ENCODE data around the gene EEF1A2. TPM values are rescaled to one million over a fixed set of nuclear protein-coding genes. Genes with fewer than 3 reads are reported as not detected.

The EEF1A2 gene
- polyA plus RNA-seq, 2 of the 4 experiments (the other 2 are of a cell fraction): 16.3 to 129 TPM

DNA sequence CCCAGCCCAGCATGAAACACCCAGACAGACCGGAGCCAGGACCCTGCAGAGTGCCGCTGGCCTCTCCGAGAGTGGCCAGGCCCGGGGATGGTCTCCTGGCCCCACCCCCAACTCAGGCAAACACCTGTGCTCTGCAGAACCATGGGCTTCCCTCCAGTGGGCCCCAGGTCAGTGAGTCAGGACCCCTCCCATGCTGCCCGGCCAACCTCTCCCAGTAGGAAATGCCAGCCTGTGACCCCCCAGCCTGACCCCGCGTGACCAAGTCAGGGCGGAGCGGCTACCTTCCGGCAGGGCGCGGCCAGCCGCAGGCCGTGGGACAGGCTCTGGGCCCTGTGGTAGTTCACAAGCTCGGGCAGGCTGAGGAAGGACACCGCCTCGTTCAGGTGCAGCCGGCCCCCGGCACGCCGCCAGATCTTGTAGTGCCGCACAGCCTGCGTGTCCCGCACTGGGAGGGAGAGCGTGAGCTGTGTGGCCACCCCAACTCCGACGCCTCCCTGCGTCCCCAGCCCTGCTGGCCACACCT is 35.0 kb upstream of the EEF1A2 start:
- Histone ChIP-seq H3K4me2 (no peak overlapping the region), H3K4me1 (peaks cover 17% of the 10 kb centered on the region), H3K27ac (no peak overlapping the region), H3K4me3 (no peak overlapping the region), H3K9me3 (no peaks in the 10 kb centered on the region)
- POLR2A ChIA-PET: interaction anchor here (4.9 kb wide), 1 partner anchor 12 kb away, joined by 62 read pairs; the partner anchor contains the start of gene PPDPF
- no peak for ATAC-seq
- DNase-seq (ENCODE audit: low read depth in 1 of 2, low spot score in 1 of 2): no peak
- CTCF ChIA-PET: interaction anchor here (6.8 kb wide), 1 partner anchor 37 kb away, joined by 50 read pairs; no protein-coding TSS in a partner anchor
- no peak for FAIRE-seq
- 83% methylated on average over 16 of the region's 28 CpGs for WGBS (ENCODE audit: missing lambda C conversion rate)
- TF ChIP-seq KDM5A (IDR thresholded peaks at IDR 0.05) (no peak), MAX (IDR thresholded peaks at IDR 0.05) (no peak), RARB (CRISPR knock-in tag; IDR thresholded peaks at IDR 0.05) (no peak), RNF2 (IDR thresholded peaks at IDR 0.05; ENCODE audit: borderline replicate concordance, low read depth) (no peak)

DNA sequence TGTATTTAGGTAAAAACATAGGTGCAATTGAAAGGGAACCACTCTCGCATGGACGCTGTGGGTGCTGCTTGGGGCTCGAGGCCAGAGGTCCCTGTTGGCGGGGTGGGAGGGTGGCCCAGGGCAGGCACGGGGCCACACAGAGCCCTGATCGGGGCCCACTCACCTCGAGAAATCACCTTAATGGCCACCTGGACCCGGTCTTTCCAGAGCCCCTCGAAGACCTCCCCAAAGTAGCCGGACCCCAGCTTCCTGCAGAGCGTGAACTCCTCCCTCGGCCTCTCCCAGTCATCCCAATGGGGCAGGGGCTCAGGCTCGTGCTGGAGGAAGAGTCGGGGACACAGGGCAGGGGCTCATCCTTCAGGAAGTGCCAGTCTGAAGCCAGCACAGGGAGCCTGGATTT is 34.5 kb upstream of the EEF1A2 start:
- H3K9me3 ChIP-seq: no peaks in the 10 kb centered on the region
- WGBS (ENCODE audit: missing lambda C conversion rate): 85% methylated on average over 12 of the region's 14 CpGs
- ChIA-PET CTCF (no interaction called here), POLR2A (no interaction called here)
- DNase-seq (ENCODE audit: low read depth in 1 of 2, low spot score in 1 of 2) (no peak), ATAC-seq (no peak), FAIRE-seq (no peak)
- H3K27ac ChIP-seq: no peak overlapping the region
- no peak overlapping the region for H3K4me2 ChIP-seq
- H3K4me1 ChIP-seq: peaks cover 12% of the 10 kb centered on the region
- no peak for TF ChIP-seq NPAS2 (CRISPR knock-in tag; IDR thresholded peaks at IDR 0.05; ENCODE audit: borderline replicate concordance)
- no peak for TF ChIP-seq HOXB13 (CRISPR knock-in tag; IDR thresholded peaks at IDR 0.05; ENCODE audit: low read depth)
- TF ChIP-seq CEBPB (IDR thresholded peaks at IDR 0.05): no peak
- no peak for TF ChIP-seq PBX3 (IDR thresholded peaks at IDR 0.05)
- TF ChIP-seq HOXA7 (CRISPR knock-in tag; IDR thresholded peaks at IDR 0.05): no peak
- TF ChIP-seq CTCF (IDR thresholded peaks at IDR 0.05): no peak
- TF ChIP-seq EHMT2 (IDR thresholded peaks at IDR 0.05; ENCODE audit: low read depth): no peak
- no peak for TF ChIP-seq FOSL2 (IDR thresholded peaks at IDR 0.05)
- no peak for TF ChIP-seq FOSL2 (CRISPR knock-in tag; IDR thresholded peaks at IDR 0.05)
- TF ChIP-seq GATA3 (IDR thresholded peaks at IDR 0.05; ENCODE audit: borderline replicate concordance): no peak
- H3K4me3 ChIP-seq: no peak overlapping the region

DNA sequence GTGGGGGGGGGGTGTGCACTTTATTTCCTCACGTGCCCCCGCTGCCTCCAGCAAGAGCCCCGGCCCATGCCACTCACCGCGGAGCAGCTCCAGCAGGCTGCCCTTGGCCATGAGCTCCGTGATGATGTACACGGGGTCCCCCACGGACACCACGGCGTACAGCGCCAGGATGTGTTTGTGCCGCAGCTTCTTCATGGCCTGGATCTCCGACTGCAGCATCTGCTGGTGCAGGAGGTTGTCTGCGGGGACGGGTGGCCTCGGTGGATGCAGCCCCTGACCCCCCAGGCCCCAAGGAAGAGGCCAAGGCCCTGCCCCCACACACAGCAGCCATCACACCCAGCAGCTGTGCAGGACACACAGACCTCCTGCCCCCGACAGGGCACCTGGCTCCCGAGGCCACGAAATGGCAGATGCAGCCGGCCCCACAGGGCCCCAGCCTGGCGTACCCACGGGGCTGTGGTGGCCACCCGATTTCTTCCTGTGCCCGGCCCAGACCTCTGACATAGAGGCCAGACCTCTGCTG is 33.6 kb upstream of the EEF1A2 start:
- H3K27ac ChIP-seq: no peak overlapping the region
- ChIA-PET POLR2A (no interaction called here), CTCF (interaction anchor here (3.1 kb wide), 1 partner anchor 11 kb away, joined by 7 read pairs; the partner anchor contains the start of gene PPDPF)
- H3K4me1 ChIP-seq: peaks cover 10% of the 10 kb centered on the region
- 91% methylated on average over 21 of the region's 24 CpGs for WGBS (ENCODE audit: missing lambda C conversion rate)
- no peaks in the 10 kb centered on the region for H3K9me3 ChIP-seq
- FAIRE-seq: no peak
- no peak overlapping the region for H3K4me3 ChIP-seq
- no peak for ATAC-seq
- no peak overlapping the region for H3K4me2 ChIP-seq
- DNase-seq (ENCODE audit: low read depth in 1 of 2, low spot score in 1 of 2): no peak
- no peak for TF ChIP-seq MAFK (IDR thresholded peaks at IDR 0.05; ENCODE audit: partially characterized antibody)
- TF ChIP-seq GATA3 (IDR thresholded peaks at IDR 0.05; ENCODE audit: borderline replicate concordance): no peak
- TF ChIP-seq FOSB (CRISPR knock-in tag; IDR thresholded peaks at IDR 0.05): no peak
- TF ChIP-seq ESRRA (IDR thresholded peaks at IDR 0.05; ENCODE audit: borderline replicate concordance, low read length): no peak
- no peak for TF ChIP-seq TFCP2L1 (CRISPR knock-in tag; IDR thresholded peaks at IDR 0.05)
- no peak for TF ChIP-seq USF2 (IDR thresholded peaks at IDR 0.05)
- TF ChIP-seq KDM1A (IDR thresholded peaks at IDR 0.05; ENCODE audit: low read depth): no peak
- TF ChIP-seq POLR2AphosphoS2 (conservative IDR thresholded peaks at IDR 0.05; ENCODE audit: low read length): no peak
- TF ChIP-seq RAD21 (conservative IDR thresholded peaks at IDR 0.05 in 1 of 2, IDR thresholded peaks at IDR 0.05 in 1 of 2): no peak
- TF ChIP-seq, protein P1, sequence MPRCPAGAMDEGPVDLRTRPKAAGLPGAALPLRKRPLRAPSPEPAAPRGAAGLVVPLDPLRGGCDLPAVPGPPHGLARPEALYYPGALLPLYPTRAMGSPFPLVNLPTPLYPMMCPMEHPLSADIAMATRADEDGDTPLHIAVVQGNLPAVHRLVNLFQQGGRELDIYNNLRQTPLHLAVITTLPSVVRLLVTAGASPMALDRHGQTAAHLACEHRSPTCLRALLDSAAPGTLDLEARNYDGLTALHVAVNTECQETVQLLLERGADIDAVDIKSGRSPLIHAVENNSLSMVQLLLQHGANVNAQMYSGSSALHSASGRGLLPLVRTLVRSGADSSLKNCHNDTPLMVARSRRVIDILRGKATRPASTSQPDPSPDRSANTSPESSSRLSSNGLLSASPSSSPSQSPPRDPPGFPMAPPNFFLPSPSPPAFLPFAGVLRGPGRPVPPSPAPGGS (IDR thresholded peaks at IDR 0.05): no peak
- TF ChIP-seq PBX3 (IDR thresholded peaks at IDR 0.05): no peak
- TF ChIP-seq NR3C1 (IDR thresholded peaks at IDR 0.05): no peak
- TF ChIP-seq EHF (CRISPR knock-in tag; IDR thresholded peaks at IDR 0.05): no peak
- TF ChIP-seq HOXA7 (CRISPR knock-in tag; IDR thresholded peaks at IDR 0.05): no peak
- TF ChIP-seq, protein P2, sequence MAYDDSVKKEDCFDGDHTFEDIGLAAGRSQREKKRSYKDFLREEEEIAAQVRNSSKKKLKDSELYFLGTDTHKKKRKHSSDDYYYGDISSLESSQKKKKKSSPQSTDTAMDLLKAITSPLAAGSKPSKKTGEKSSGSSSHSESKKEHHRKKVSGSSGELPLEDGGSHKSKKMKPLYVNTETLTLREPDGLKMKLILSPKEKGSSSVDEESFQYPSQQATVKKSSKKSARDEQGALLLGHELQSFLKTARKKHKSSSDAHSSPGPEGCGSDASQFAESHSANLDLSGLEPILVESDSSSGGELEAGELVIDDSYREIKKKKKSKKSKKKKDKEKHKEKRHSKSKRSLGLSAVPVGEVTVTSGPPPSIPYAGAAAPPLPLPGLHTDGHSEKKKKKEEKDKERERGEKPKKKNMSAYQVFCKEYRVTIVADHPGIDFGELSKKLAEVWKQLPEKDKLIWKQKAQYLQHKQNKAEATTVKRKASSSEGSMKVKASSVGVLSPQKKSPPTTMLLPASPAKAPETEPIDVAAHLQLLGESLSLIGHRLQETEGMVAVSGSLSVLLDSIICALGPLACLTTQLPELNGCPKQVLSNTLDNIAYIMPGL (CRISPR knock-in tag; IDR thresholded peaks at IDR 0.05; ENCODE audit: borderline replicate concordance): no peak
